ENCODE results near the gene MSH5.
"Not testable (repeated sequence)": the region's sequence is repeated elsewhere in the genome, so short reads cannot be mapped to it uniquely, and the experiment has no call there.

DNA sequence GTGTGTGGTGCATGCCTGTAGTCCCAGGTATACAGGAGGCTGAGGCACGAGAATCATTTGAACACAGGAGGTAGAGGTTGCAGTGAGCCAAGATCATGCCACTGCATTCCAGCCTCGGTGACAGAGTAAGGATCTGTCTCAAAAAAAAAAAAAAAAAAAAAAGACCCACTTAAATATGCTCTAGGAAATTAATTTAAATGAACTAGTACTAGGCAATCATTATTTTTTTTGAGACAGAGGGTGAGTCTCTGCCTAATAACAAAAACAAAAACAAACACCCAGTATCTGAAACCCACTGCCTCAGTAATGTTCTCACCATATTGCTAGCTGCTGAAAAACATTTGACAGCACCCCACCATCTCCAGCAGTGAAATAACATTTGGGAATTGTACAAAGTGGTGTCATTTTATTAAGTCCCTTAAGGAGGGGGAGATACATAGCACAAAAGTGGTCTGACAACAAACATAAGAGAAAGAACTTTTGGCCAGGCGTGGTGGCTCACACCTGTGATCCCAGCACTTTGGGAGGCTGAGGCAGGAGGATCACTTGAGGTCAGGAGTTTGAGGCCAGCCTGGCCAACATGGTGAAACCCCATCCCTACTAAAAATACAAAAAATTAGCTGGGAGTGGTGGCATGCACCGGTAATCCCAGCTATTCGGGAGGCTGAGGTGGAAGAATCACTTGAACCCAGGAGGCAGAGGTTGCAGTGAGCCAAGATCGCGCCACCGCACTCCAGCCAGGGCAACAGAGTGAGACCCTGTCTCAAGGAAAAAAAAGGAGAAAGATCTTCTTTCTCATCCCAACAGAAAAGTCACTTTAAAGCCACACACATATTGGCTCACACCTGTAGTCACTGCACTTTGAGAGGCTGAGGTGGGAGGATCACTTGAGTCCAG is 61.5 kb downstream of the MSH5 start:
- not testable (repeated sequence) for TF ChIP-seq NFE2L1 (CRISPR knock-in tag; IDR thresholded peaks at IDR 0.05); TCF7 (CRISPR knock-in tag; IDR thresholded peaks at IDR 0.05; ENCODE audit: low read depth)
- TF ChIP-seq, protein P1, sequence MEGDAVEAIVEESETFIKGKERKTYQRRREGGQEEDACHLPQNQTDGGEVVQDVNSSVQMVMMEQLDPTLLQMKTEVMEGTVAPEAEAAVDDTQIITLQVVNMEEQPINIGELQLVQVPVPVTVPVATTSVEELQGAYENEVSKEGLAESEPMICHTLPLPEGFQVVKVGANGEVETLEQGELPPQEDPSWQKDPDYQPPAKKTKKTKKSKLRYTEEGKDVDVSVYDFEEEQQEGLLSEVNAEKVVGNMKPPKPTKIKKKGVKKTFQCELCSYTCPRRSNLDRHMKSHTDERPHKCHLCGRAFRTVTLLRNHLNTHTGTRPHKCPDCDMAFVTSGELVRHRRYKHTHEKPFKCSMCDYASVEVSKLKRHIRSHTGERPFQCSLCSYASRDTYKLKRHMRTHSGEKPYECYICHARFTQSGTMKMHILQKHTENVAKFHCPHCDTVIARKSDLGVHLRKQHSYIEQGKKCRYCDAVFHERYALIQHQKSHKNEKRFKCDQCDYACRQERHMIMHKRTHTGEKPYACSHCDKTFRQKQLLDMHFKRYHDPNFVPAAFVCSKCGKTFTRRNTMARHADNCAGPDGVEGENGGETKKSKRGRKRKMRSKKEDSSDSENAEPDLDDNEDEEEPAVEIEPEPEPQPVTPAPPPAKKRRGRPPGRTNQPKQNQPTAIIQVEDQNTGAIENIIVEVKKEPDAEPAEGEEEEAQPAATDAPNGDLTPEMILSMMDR (IDR thresholded peaks at IDR 0.05): not testable (repeated sequence)

Measured in WTC11 (cell line).